Measurements from ENCODE around the gene GATAD2A.

GRCh38 chr19:19409631-19410030 is 4.2 kb downstream of the GATAD2A start:
- TF ChIP-seq POLR2A (IDR thresholded peaks at IDR 0.05) (no peak), CTCF (IDR thresholded peaks at IDR 0.05) (no peak)

Data from sigmoid colon (tissue), 3 donors.